DMS53 treated with DMSO at 0.1 percent for 48 hours (cell line): ENCODE results near the gene TRAK1.

Experiments used
- DNase-seq: peaks from one replicate; lab custom pipeline; 2025; ENCODE audit not compliant: unreplicated experiment; lab: John Stamatoyannopoulos, UW

The TRAK1 gene

DNA sequence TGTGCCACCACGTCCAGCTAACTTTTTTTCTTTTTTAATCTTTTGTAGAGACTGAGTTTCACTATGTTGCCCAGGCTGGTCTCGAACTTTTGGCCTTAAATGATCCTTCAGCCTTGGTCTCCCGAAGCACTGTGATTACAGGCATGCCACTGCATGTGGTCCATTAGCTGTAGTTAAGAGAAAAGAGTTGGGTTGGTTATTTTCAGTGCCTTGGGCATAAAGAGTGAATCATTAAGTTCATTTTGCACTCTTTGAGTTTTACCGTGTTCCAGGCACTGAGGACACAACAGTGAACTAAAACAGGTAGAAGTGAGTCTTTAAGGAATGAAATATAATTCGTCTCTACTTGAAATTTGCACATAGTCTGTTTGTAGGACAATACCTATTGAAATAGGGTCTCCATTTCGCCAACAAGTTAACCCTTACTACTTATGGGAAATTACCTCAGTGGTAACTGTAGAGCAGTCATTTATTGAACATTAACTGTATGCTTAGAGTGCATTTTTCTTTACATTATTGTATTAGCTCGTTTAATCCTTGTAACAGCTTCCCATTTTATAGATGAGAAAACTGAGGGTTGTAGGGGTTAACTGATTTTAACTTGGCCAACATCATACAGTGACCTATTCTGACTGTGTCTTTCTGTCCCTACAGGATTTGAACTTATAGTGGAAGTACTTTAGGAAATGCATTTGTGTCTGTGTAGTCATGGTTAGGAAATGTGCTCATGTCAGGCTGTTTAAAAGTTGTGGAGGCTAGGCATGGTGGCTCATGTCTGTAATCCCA, 22.7 kb upstream of the TRAK1 start:
- no peak for DNase-seq

DNA sequence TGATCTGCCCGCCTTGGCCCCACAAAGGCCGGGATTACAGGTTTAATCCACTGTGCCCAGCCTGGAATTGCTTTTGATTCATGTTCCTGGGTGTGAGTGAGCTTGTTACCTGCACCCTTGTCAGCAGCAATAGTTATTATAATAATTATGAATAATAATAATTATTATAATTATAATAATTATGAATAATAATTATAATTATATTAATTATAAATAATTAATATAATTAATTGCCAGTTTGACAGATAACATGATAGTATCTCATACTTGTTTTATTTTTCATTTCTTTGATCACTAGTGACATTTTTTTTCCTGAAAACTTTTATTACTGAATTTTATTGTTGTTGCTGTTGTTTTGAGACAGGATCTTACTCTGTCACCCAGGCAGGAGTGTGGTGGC, 21.1 kb upstream of the TRAK1 start:
- no peak for DNase-seq

DNA sequence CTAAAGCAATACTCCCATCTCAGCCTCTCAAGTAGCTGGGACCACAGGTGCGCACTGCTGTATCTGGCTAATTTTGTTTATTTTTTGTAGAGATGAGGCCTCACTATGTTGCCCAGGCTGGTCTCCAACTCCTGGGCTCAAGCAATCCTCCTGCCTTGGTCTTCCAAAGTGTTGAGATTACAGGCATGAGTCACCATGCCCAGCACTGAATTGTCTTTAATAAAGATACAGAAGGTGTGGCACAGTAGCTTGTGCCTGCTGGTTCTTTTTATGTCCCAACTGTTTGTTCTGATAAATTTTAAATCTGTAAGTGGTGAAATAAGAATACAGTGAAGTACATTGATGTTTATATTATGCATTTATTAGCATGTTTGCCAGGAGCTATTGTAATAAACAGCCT, 20.6 kb upstream of the TRAK1 start:
- no peak for DNase-seq

DNA sequence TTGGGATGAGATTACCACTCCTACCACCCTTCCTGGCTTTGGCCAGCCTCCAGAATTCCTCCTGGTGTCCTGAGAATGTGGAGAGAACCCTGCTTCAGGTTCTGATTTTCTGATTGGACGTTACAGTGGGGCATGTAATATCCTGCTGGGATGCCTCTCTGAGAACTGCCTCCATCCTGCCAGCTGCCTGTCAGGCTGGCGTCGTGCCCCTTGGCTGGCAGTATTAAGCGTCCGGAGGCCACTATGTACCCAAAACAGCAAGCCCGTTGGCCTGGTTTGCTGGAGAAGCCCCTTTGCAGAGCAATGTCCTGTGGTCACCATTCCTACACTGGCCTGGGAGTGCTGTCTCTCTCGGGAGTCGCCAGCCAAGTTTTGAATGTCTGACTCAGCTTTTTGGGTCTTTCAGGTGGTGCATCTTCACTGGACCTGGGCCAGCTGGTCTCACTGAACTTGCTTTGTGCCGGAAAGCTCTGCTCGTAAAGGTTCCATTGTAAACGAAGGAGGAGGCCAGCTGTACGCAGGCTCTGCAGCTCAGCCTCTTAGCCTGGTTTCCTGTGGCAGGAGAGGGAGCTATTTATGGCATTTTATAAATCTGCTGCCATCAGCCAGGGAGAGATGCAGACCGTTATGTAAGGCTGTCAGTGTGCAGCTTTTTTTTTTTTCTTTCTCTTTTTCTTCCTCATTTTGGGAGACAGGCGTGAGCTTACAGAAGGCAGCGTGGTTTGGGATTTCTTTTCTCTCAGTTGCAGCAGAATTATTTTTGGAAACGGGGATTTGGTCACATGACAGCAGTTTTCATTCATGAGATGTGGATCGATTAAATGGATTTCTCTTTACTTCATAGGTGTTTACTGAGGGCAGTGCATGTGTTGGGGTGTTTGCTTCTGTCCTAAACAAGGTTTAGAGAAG, 19.0 kb upstream of the TRAK1 start:
- DNase-seq: no peak

DNA sequence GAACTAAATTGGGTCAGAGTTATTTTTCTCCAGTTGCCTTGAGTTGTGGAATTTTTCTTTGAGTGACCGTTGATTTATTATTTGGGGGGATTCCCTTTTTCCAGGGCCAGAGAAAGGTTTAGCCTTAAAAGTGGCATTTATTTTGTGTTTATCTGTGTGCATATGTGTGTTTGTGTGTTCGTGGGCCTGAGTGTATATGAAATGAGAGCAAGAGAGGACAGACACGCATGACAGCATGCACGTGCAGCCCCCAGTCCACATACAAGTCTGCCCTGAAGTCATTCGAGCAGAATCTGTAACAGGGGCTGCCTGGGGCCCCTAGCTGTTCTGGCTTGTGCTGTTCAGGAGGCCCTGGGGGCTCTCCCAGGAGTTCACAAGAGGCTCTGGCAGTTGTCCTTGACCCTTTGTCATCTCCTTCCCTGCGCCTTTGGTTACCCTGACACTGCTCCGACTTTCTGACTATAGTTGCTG, 18.3 kb upstream of the TRAK1 start:
- DNase-seq: no peak

DNA sequence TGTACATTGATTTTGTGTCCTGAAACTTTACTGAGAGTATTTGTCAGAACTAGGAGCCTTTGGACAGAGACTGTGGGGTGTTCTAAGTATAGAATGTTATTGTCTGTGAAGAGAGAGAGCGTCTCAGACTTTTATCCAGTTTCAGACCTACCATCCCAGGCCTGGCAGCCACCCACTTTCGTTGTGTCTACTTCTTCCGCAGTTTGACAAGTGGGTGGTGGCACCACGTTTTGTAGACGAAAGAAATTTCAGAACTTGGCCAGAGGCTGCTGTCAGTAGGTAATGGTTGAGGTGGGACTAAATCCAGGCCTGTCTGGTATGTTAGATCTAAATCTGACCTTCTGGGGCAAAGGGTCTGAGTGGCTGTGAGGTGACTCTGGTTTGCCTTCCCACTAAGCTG, 13.4 kb upstream of the TRAK1 start:
- DNase-seq: no peak

DNA sequence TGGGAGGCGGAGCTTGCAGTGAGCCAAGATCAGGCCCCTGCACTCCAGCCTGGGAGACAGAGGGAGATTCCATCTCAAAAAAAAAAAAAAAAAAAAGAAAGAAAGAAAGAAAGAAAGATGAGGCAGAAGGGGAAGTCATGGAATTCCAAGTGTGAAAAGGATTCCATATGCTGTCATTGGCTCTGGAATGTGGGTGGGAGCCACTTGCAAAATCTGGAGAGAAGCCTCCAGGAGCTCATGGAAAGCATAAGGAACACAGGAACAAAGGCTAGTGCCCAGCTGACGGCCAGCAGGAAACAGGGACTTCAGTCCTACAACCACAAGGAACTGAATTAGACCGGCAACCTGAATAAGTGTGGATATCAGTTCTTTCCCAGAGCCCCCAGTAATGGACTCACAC, 12.5 kb upstream of the TRAK1 start:
- no peak for DNase-seq

DNA sequence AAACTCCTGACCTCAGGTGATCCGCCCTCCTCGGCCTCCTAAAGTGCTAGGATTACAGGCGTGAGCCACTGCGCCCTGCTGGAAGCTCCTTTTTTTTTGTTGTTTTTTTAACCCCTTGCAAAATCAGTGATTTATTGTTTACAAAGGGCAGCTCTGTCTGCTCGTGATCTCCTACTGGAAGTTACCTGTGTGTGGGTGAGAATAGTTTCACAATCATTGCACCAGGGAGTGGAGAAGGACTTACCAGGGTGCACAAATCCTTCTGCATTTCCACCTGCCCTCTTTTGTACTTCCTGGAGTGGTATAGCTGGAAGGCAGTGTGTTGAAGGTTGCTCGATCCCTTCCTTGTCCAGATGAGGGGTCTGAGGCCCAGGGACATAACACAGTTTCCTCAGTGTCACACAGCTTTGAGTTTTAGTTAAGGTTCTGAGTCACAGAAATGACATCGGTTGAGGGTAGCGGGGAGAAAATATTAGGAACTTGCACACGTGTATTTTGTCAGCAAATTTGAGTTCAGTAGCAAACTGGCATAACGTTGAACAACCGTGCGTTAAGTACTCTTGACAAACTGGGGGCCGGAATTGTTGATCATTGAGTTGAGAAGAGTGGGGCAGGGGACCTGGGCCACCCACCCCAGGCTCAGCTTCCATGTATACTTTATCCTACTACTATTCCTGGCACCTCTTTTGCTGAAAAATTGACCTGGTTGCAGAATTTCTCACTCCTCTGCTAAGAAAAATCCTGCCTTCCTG, 11.3 kb upstream of the TRAK1 start:
- no peak for DNase-seq

DNA sequence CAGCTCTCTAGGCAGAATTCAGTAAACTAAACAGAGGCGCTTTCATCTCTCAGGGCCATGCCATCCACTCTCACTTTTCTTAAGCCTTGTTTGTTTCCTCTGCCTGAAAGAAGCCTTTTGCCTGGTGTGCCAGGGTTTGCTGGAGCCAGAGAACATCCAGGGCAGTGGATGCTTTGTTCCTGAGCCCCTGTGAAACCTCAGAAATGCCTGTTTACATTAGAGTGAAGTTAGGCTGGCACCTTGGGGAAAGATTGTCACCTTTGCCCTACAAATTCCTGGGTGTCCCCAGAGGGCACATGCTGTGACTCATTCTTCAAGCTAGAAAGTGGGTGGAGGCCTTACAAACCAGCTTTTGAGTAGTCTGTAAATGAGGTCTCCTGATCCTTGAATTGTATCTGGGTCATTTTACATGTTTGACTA, 10.7 kb upstream of the TRAK1 start:
- no peak for DNase-seq

DNA sequence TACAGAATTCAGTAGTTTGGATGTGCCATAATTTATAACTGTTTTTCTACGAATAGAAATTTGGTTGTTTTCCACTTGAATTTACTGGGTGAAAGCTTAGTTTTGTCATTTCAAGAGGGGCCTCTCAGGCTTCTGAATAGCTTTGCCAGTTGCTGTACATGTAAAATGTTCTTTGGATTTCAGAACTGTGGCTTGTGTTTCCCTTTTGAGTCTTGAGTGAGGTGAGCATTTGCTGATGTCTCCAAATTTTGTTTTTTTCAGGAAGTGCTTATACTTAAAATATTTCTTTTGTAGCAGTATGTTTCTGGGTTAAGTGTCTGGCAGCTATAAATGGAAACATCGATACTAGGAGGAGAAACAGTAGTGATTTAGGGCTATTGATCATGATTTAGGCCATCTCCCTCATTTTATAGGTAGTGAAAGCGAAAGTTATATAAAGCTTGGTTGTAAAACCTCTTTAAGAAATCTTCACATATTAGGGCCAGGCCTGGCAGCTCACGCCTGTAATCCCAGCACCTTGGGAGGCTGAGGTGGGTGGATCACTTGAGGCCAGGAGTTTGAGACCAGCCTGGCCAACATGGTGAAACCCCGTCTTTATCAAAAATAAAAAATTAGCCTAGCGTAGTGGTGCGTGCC, 9.2 kb upstream of the TRAK1 start:
- DNase-seq: no peak

DNA sequence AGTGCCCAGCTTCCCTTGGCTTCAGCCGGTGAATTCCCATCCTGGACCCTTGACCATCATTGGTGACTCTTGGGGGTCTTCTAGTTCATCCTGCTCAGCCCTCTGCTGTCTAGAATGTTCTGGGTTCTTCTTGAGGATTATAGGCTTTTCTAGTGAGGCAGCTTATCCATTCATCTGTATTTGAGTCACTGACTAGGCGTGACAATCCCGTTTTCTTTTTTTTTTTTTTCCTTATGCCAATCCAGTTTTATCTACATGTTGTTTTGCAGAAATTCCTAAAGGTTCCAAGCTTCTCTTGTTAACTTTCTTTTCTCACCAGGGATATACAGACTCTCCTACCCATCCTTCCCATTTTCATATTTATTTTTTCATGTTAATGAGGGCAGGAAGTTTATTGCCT, 6.6 kb upstream of the TRAK1 start:
- DNase-seq: no peak

DNA sequence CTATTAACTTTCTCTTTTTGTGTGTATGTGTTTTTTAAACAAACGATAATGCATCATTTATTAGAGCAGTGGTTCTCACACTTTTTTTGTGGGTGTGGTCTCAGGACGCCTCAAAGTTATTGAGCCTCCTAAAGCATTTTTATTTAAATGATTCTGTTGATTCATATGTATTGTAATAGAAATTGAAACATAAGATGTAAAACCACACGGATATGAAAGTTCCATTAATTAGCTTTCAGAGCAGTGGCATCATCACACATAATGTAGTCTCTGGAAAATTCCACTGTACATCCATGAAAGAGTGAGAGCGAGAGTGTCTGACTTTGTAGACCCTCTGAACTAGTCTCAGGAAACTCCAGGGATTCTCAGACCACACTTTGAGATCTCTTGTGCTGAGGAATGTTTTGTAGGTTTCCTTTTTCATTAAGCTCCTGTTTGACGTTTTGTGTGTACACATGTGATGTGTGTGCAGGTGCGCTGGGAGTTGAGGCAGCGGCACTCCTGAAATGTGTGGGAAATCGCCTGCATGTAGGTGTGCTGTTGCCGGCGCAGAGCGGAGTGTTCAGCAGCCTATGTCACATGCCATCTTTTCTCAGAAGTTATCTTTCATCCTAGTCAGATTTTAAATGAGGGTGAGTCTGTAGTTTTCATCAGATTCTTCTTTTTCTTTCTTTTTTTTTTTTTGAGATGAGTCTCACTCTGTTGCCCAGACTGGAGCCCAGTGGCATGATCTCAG, 5.3 kb upstream of the TRAK1 start:
- no peak for DNase-seq

DNA sequence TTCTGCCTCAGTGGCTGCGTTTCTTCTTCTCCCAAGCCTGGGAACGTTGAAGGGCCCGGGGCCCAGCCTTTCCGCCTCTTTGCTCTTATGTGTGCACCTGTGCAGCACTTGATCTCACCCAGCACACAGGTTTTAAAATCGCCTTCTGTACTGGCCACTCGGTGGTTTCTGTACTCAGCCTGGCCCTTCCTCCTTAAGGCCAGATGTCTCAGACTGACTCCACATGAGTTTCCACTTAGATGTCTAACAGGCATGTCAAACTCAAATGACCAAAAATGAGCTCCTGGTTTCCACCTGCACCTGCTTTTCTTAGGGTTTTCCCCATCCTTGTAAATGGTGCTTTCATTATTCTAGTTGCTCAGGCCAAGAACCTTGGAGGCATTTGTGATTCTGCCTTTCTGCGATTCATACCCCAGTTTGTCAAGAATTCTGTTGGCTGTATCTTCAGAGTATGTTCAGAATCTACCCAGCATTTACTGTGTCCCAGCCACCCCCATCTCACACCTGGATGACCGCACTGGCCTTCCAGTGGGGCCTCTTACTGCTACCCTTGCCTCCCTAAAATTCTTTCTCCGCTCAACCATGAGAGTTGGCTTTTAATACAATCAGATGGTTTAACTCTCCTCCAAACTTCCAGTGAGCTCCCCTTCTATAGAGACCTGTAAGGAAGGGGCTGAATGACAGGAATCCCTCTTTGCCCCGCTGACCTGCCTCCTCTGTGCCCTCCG, 2.2 kb upstream of the TRAK1 start:
- no peak for DNase-seq

DNA sequence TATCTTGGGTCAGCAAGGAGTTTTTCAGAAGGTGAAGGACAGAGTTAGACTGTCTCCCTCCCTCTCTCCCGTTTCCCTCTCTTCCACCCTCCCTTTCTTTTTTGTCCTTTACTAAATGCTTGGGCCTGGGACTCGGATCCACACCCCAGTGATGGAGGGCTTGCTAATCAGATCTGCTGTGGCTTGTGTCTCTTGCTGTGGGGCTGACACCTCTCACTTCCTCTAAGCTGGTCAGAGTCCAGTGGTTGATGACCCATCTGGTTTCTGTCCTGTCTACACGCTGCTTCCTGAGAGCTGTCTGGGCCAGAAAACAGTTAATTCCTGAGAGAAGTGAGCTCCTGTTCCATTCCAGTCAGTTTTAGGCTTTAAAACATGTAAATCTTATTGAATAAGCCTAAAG, 849 bp downstream of the TRAK1 start:
- no peak for DNase-seq

DNA sequence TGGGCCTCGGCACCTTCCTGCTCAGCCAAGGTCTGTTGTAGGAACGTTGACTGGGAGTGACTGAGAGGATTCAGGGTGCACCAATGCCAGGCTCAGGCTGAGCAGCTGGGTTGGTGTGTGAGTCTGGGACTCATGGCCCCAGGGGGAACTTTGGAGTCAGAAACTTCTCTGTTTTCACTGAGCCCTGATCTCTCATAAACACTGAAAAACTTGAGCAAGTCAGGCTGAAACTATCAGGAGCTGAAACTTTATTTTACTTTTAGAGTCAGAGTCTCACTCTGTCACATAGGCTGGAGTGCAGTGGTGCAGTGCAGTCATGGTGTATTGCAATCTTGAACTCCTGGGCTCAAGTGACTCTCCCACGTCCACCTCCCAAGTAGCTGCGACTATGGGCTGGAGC, 3.0 kb downstream of the TRAK1 start:
- no peak for DNase-seq

DNA sequence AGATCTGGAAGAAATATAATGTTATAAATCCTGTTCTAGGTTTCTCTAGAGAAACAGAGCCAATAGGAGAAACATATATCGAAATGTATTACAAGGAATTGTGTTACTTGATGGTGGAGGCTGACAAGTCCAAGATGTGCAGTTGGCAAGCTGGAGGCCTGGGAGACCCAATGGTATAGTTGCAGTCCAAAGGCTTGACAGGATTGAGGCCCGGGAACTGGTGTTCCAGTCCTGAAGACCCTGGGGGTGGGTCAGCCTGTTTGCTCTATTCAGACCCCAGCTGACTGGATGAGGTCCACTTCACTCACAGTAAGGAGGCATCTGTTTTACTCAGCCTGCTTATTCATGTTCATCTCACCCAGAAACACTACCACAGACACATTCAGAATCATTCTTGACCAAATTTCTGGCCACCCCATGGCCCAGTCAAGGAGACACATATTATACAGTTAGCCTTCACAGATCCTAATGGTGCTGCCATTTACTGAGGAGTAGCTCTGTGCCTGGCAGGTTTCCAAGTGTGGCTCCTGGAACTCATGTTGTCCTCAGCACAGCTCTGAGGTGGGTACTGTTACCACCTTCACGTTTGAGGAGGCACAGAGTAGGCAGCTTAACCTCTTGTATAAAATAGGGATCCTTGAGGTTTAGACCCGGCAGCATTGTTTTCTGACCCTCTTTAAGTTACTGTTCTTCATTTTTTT, 3.7 kb downstream of the TRAK1 start:
- no peak for DNase-seq

DNA sequence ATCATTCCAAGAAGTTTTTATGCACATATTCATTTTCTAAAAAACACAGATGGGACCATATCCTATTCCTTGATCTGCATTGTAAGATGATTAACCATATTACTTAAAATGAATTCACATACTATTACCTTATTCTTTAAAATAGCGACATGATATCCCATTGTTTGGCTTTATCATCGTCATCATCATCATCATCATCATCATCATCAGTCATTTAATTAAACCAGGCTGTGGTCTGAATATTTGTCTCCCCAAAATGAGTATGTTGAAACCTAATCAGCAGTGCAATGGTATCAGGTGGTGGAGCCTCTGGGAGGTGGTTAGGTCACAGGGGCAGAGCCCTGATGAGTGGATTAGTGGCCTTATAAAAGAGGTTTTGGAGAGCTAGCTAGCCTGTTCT, 4.4 kb downstream of the TRAK1 start:
- no peak for DNase-seq

DNA sequence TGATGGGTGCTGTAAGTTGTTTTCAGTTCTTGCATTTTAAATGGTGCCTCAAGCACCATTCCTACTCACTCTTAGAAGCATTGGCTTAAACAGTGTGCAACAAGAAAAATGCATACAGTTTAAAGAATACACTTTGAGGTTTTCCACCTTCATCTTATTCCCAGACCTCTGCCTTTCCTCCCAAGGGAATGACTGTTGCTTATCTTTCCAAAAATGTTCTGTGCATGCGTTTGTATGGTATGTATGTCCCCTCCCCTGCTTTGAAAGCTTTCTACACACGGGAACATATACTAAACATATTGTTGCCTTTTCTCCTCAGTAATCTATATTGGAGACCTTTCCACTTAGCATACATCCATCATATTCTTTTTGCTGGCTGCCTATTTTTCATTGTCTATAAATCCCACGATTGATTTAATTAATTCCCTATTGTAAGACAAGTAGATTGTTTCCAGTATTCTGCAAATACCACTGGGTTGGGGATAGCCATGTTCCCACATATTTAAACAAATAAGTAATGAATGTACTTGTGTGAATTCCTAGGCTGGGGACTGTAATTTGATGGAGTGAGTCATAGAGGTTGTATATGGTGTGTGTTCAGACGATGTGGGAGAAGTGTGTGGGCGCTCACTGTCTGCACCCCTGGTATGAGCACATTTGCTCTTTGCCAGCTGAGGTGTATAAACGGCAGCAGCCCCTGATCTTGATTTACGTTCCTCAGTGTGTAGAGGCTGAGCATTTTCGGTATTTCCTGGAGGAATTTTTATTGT, 5.8 kb downstream of the TRAK1 start:
- no peak for DNase-seq
